Vagina (tissue), 2 donors: ENCODE results near the gene PRKAR1B. TPM values are rescaled to one million over a fixed set of nuclear protein-coding genes. Genes with fewer than 3 reads are reported as not detected.

Experiments used
- DNase-seq, 2 donors: peaks; one replicate each; pipeline ENCODE4 v3.0.0-alpha.2; 2017; ENCODE audit errors: extremely low spot score in 2 of 2
- H3K27ac ChIP-seq: fragments of 200-600 bp; sonication (generic); one replicate; pipeline ENCODE4 v1.5.1; 2019
- H3K27me3 ChIP-seq: fragments of 200-600 bp; sonication (generic); one replicate; pipeline ENCODE4 v1.5.1; 2019
- H3K36me3 ChIP-seq, 2 donors: fragments of 200-600 bp; sonication (generic); one replicate each; pipeline ENCODE4 v1.5.1; 2017 to 2019
- H3K4me1 ChIP-seq: fragments of 200-600 bp; sonication (generic); one replicate; pipeline ENCODE4 v1.5.1; 2019
- H3K4me3 ChIP-seq, 2 donors: fragments of 200-600 bp; sonication (generic); 1 replicate in 1 of 2; 2 replicates in 1 of 2; pipeline ENCODE4 v1.5.1; 2016 to 2019
- H3K9me3 ChIP-seq: fragments of 200-600 bp; sonication (generic); one replicate; pipeline ENCODE4 v1.5.1; 2019
- CTCF ChIP-seq, 3 experiments: fragments of 450-650 bp in 2 of 3; fragments of 200-600 bp in 1 of 3; sonication (generic) in 1 of 3; IDR thresholded peaks; one replicate each; pipeline ENCODE4 v1.5.1; 2017 to 2019; ENCODE audit warnings: antibody characterized with exemption in 3 of 3, mild to moderate bottlenecking in 2 of 3, moderate library complexity in 2 of 3
- POLR2A ChIP-seq, 2 donors: fragments of 450-650 bp; IDR thresholded peaks; one replicate each; pipeline ENCODE4 v1.6.1; 2017; ENCODE audit warnings: antibody characterized with exemption in 2 of 2, mild to moderate bottlenecking in 2 of 2, moderate library complexity in 2 of 2
- POLR2AphosphoS5 ChIP-seq, 2 donors: sonication (generic); formaldehyde crosslinking; IDR thresholded peaks; one replicate each; pipeline ENCODE4 v1.9.0; 2017; ENCODE audit warnings: antibody characterized with exemption in 2 of 2, mild to moderate bottlenecking in 2 of 2, low read depth in 1 of 2; ENCODE audit not compliant: insufficient read depth in 1 of 2
- intact Hi-C: fragments of 100-400 bp; cut with DNase I; formaldehyde crosslinking; loops from one replicate; pipeline ENCODE4 v1.15.1; 2023
- total RNA-seq: library from RNA; depleted of rRNA; stranded (reverse); fragments of >200 nt; gene quantifications from one replicate; pipeline ENCODE4 v1.2.3, GENCODE V29; 2016

The PRKAR1B gene
- total RNA-seq, 1 donor from 2014 or later: 31.4 TPM

- no peaks in the 10 kb centered on the region for H3K27me3 ChIP-seq
- H3K36me3 ChIP-seq: peaks cover 0 to 39% of the 10 kb centered on the region in 2 donors
- no peak for TF ChIP-seq POLR2AphosphoS5 (IDR thresholded peaks at IDR 0.05; ENCODE audit: insufficient read depth in 1 of 2, low read depth in 1 of 2)
- TF ChIP-seq POLR2A (IDR thresholded peaks at IDR 0.05): no peak
- no peak for TF ChIP-seq CTCF (IDR thresholded peaks at IDR 0.05)
- intact Hi-C loops: no loop called here
- DNase-seq: no peak
- H3K4me3 ChIP-seq: no peak overlapping the region
- H3K27ac ChIP-seq: no peak overlapping the region
- peaks cover 6% of the 10 kb centered on the region for H3K9me3 ChIP-seq
- H3K4me1 ChIP-seq: peaks cover 33% of the 10 kb centered on the region
These were observed 2.3 kb upstream of the PRKAR1B start for GRCh38 chr7:729140-730000.

- H3K4me3 ChIP-seq: no peak overlapping the region
- peaks cover 0 to 31% of the 10 kb centered on the region in 2 donors for H3K36me3 ChIP-seq
- no peak for TF ChIP-seq POLR2AphosphoS5 (IDR thresholded peaks at IDR 0.05; ENCODE audit: insufficient read depth in 1 of 2, low read depth in 1 of 2)
- no peak for TF ChIP-seq POLR2A (IDR thresholded peaks at IDR 0.05)
- no peak for TF ChIP-seq CTCF (IDR thresholded peaks at IDR 0.05)
- DNase-seq: no peak
- no peak overlapping the region for H3K27ac ChIP-seq
- peaks cover 33% of the 10 kb centered on the region for H3K4me1 ChIP-seq
- no peaks in the 10 kb centered on the region for H3K27me3 ChIP-seq
- no peaks in the 10 kb centered on the region for H3K9me3 ChIP-seq
- intact Hi-C loops: no loop called here
These were observed 1.5 kb upstream of the PRKAR1B start for GRCh38 chr7:728602-729001.

GRCh38 chr7:727806-728460 is 852 bp upstream of the PRKAR1B start:
- Histone ChIP-seq H3K27ac (no peak overlapping the region), H3K27me3 (no peaks in the 10 kb centered on the region), H3K4me3 (peak overlapping the region; percentile 65 to 93), H3K4me1 (peaks cover 33% of the 10 kb centered on the region), H3K36me3 (peaks cover 0 to 30% of the 10 kb centered on the region in 2 donors), H3K9me3 (no peaks in the 10 kb centered on the region)
- no peak for TF ChIP-seq POLR2AphosphoS5 (IDR thresholded peaks at IDR 0.05; ENCODE audit: insufficient read depth in 1 of 2, low read depth in 1 of 2)
- no peak for TF ChIP-seq POLR2A (IDR thresholded peaks at IDR 0.05)
- TF ChIP-seq CTCF (IDR thresholded peaks at IDR 0.05): no peak
- intact Hi-C loops: no loop called here
- DNase-seq: no peak

GRCh38 chr7:726854-727103 is 302 bp downstream of the PRKAR1B start:
- no peaks in the 10 kb centered on the region for H3K9me3 ChIP-seq
- H3K27me3 ChIP-seq: no peaks in the 10 kb centered on the region
- TF ChIP-seq POLR2A (IDR thresholded peaks at IDR 0.05) (no peak), POLR2AphosphoS5 (IDR thresholded peaks at IDR 0.05; ENCODE audit: insufficient read depth in 1 of 2, low read depth in 1 of 2) (no peak), CTCF (IDR thresholded peaks at IDR 0.05) (no peak)
- H3K4me1 ChIP-seq: peaks cover 25% of the 10 kb centered on the region
- intact Hi-C loops: no loop called here
- peaks cover 0 to 22% of the 10 kb centered on the region in 2 donors for H3K36me3 ChIP-seq
- H3K4me3 ChIP-seq: peak overlapping the region; percentile 65 to 93
- DNase-seq: no peak
- no peak overlapping the region for H3K27ac ChIP-seq
